Right atrium auricular region (tissue), 2 donors: ENCODE measurements around the gene LTBP3. TPM values are rescaled to one million over a fixed set of nuclear protein-coding genes. Genes with fewer than 3 reads are reported as not detected.

Source experiments
- DNase-seq: peaks from one replicate; pipeline ENCODE4 v3.0.0-alpha.2; 2019; ENCODE audit warnings: low spot score
- H3K27ac ChIP-seq, 2 donors: fragments of 200-600 bp; sonication (generic); 1 replicate in 1 of 2; 2 replicates in 1 of 2; pipeline ENCODE4 v1.5.1; 2016 to 2019
- H3K27me3 ChIP-seq, 2 donors: fragments of 200-600 bp; sonication (generic); one replicate each; pipeline versions ENCODE4 v1.5.1 to v1.6.0; 2017 to 2019
- H3K36me3 ChIP-seq: fragments of 200-600 bp; sonication (generic); one replicate; pipeline ENCODE4 v1.5.1; 2016
- H3K4me1 ChIP-seq, 2 donors: fragments of 200-600 bp; sonication (generic); one replicate each; pipeline versions ENCODE4 v1.5.1 to v1.6.0; 2017 to 2019
- H3K4me3 ChIP-seq, 2 donors: fragments of 200-600 bp; sonication (generic); 1 replicate in 1 of 2; 2 replicates in 1 of 2; pipeline ENCODE4 v1.5.1; 2017 to 2019; ENCODE audit warnings: mild to moderate bottlenecking in 1 of 2, moderate library complexity in 1 of 2
- H3K9me3 ChIP-seq, 2 donors: fragments of 200-600 bp; sonication (generic); one replicate each; pipeline ENCODE4 v1.5.1; 2019
- CTCF ChIP-seq, 2 donors: fragments of 200-600 bp; sonication (generic); IDR thresholded peaks; one replicate each; pipeline ENCODE4 v1.5.1; 2019; ENCODE audit warnings: antibody characterized with exemption in 2 of 2
- total RNA-seq, 2 donors: library from RNA; depleted of rRNA; stranded (reverse); fragments of >200 nt; gene quantifications; one replicate each; pipeline ENCODE4 v1.1.0, GENCODE V29; 2016

LTBP3 gene
- total RNA-seq, 2 donors from 2014 or later, result 114 to 161 TPM

GRCh38 chr11:65563601-65564000 is 5.4 kb upstream of the LTBP3 start:
- no peak for TF ChIP-seq CTCF (IDR thresholded peaks at IDR 0.05)
- Histone ChIP-seq H3K36me3 (peaks cover 6% of the 10 kb centered on the region), H3K27me3 (no peaks in the 10 kb centered on the region), H3K27ac (no peak overlapping the region), H3K4me3 (no peak overlapping the region), H3K9me3 (no peaks in the 10 kb centered on the region), H3K4me1 (peaks cover 0 to 43% of the 10 kb centered on the region in 2 donors)
- no peak for DNase-seq

DNA sequence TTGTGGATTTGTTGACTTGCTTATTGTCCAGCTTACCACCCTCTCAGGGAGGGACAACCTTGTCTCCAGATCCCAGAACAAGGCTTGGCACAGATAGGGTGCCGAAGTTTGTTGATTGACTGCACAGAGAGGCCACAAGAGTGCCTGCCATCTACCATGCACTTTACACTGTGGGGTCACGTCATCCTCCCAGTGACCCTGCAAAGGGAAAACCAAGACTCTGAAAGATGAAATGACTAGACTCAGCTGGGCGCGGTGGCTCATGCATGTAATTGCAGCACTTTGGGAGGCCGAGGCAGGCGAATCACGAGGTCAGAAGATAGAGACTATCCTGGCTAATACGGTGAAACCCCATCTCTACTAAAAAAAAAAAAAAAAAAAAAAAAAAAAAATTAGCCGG is 4.6 kb upstream of the LTBP3 start:
- no peaks in the 10 kb centered on the region for H3K27me3 ChIP-seq
- TF ChIP-seq CTCF (IDR thresholded peaks at IDR 0.05), result no peak

DNA sequence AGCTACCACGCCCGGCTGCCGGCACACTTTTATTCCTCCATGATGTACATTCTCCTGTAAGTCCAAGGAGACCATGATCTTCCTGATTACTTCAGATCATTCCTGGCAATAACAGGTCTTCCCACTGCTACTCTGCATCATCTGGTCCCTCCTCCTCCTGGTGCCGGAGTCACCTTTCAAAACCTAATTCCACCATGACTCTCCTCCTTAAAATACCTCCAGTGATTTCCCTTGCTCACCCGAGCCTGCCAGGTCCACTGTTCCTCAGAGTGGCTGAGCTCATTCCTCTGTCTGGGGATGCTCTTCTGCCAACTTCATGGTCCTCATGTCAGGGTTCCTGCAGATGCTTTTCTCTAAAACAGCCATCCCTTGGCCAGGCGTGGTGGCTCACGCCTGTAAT is 3.9 kb upstream of the LTBP3 start:
- no peak overlapping the region for H3K27ac ChIP-seq
- no peaks in the 10 kb centered on the region for H3K36me3 ChIP-seq
- peaks cover 0 to 37% of the 10 kb centered on the region in 2 donors for H3K4me1 ChIP-seq
- TF ChIP-seq CTCF (IDR thresholded peaks at IDR 0.05), result no peak
- no peak for DNase-seq
- no peak overlapping the region for H3K4me3 ChIP-seq
- H3K9me3 ChIP-seq, result no peaks in the 10 kb centered on the region
- H3K27me3 ChIP-seq, result no peaks in the 10 kb centered on the region

More for the DNA sequence above, 4.6 kb upstream of the LTBP3 start:
- Histone ChIP-seq H3K4me1 (peaks cover 0 to 39% of the 10 kb centered on the region in 2 donors), H3K27ac (no peak overlapping the region), H3K36me3 (peaks cover 2% of the 10 kb centered on the region), H3K4me3 (no peak overlapping the region), H3K9me3 (no peaks in the 10 kb centered on the region)
- DNase-seq, result no peak

DNA sequence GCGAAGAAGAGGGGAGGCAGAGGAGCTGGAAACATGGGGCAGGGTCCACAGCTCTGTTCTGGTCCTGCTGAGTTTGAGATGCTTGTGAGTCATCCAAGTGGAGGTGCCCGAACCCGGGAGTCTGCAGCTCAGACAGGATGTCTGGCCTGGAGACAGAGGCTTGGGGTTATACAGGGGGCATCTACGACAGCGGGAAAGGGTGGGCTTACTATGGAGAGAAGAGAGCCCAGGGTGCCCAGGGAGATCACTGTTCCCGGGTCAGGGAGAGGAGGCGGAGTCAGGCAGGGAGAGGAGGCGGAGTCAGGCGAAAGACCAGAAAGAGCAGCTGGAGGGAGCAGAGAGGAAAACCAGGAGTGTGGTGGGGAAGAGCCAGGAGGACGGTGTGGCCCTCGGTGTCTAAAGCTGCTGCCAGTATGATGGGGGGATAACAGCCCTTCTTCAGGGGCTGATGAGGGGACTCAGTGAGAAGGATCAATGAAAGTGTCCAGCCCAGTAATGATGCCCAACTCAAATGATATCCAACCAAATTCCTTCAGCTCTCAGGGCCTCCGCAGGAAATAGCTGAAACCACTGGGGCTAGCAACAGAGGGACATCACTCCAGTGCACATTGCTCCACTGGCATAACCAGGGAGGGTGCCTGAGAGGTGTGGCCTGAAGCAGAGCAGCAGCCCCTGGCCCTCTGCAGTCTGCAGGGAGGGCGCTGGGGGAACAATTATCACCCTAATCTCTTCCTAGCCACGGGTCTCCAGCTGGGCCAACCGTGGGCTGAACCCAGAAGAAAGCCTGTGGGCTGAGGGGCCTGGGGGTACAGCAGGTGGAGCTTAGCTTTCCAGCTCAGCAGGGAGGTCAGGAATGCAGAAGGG is 2.6 kb upstream of the LTBP3 start:
- Histone ChIP-seq H3K4me1 (peaks cover 0 to 47% of the 10 kb centered on the region in 2 donors), H3K27ac (peak overlapping the region; percentile 98), H3K27me3 (no peaks in the 10 kb centered on the region), H3K4me3 (no peak overlapping the region), H3K36me3 (no peaks in the 10 kb centered on the region), H3K9me3 (no peaks in the 10 kb centered on the region)
- no peak for TF ChIP-seq CTCF (IDR thresholded peaks at IDR 0.05)
- no peak for DNase-seq

GRCh38 chr11:65559951-65560537 is 1.9 kb upstream of the LTBP3 start:
- H3K27me3 ChIP-seq, result no peaks in the 10 kb centered on the region
- peaks cover 0 to 55% of the 10 kb centered on the region in 2 donors for H3K4me1 ChIP-seq
- no peak for TF ChIP-seq CTCF (IDR thresholded peaks at IDR 0.05)
- no peaks in the 10 kb centered on the region for H3K9me3 ChIP-seq
- no peaks in the 10 kb centered on the region for H3K36me3 ChIP-seq
- no peak overlapping the region for H3K4me3 ChIP-seq
- DNase-seq, result no peak
- peak overlapping the region; percentile 98 for H3K27ac ChIP-seq
